ENCODE data around the gene CTDSPL. TPM values are rescaled to one million over a fixed set of nuclear protein-coding genes. Genes with fewer than 3 reads are reported as not detected.
A peak's percentile ranks its signal among the peaks of the same experiment; 100 is the strongest.

The CTDSPL gene
- polyA plus RNA-seq, 1 donor, result 23.3 TPM

GRCh38 chr3:38005076-38006020 is 143.7 kb downstream of the CTDSPL start:
- H3K9me3 ChIP-seq (ENCODE audit: control insufficient read depth, low read depth, low read length), result no peaks in the 10 kb centered on the region
- no peak overlapping the region for H3K4me3 ChIP-seq (ENCODE audit: low read length)
- DNase-seq, result peak in 1 of 2 donors; percentile 45
- H3K27me3 ChIP-seq (ENCODE audit: control insufficient read depth, insufficient read depth, low read length), result no peaks in the 10 kb centered on the region
- peaks cover 29% of the 10 kb centered on the region for H3K4me1 ChIP-seq (ENCODE audit: control insufficient read depth, insufficient read depth, low read length)
- no peak overlapping the region for H3K27ac ChIP-seq (ENCODE audit: low read length)
- WGBS (ENCODE audit: insufficient coverage, low lambda C conversion rate), result no CpG with 5 or more reads among the region's 15 CpGs
- peaks cover 81% of the 10 kb centered on the region for H3K36me3 ChIP-seq (ENCODE audit: control insufficient read depth, insufficient read depth, low read length)

GRCh38 chr3:38006031-38006430 is 144.4 kb downstream of the CTDSPL start:
- no peaks in the 10 kb centered on the region for H3K9me3 ChIP-seq (ENCODE audit: control insufficient read depth, low read depth, low read length)
- no peak overlapping the region for H3K27ac ChIP-seq (ENCODE audit: low read length)
- peaks cover 78% of the 10 kb centered on the region for H3K36me3 ChIP-seq (ENCODE audit: control insufficient read depth, insufficient read depth, low read length)
- peaks cover 29% of the 10 kb centered on the region for H3K4me1 ChIP-seq (ENCODE audit: control insufficient read depth, insufficient read depth, low read length)
- no peak overlapping the region for H3K4me3 ChIP-seq (ENCODE audit: low read length)
- H3K27me3 ChIP-seq (ENCODE audit: control insufficient read depth, insufficient read depth, low read length), result no peaks in the 10 kb centered on the region
- WGBS (ENCODE audit: insufficient coverage, low lambda C conversion rate), result no CpG with 5 or more reads among the region's 5 CpGs
- DNase-seq, result no peak

DNA sequence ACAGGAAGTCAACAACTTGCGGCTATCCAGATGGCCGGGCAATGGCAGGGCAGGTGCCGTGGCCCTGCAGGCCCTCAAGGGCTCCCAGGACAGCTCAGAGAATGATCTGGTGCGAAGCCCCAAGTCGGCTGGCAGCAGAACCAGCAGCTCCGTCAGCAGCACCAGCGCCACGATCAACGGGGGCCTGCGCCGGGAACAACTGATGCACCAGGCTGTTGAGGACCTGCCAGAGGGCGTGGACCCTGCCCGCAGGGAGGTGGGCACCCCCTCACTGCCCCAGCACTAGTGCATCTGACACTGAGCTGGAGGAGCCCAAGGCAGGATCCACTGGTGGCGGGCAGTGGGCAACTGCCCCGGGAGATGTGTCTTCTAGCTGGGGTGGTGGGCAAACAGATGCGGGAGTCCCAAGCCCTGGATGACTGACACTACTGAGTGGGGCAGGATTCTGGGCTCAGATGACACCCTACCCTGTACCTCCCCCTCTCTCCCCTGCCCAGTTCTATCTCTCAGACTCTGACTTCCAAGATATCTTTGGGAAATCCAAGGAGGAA is 144.8 kb downstream of the CTDSPL start:
- WGBS (ENCODE audit: insufficient coverage, low lambda C conversion rate), result no CpG with 5 or more reads among the region's 16 CpGs
- H3K4me3 ChIP-seq (ENCODE audit: low read length), result no peak overlapping the region
- DNase-seq, result no peak
- no peaks in the 10 kb centered on the region for H3K27me3 ChIP-seq (ENCODE audit: control insufficient read depth, insufficient read depth, low read length)
- no peak overlapping the region for H3K27ac ChIP-seq (ENCODE audit: low read length)
- peaks cover 78% of the 10 kb centered on the region for H3K36me3 ChIP-seq (ENCODE audit: control insufficient read depth, insufficient read depth, low read length)
- H3K9me3 ChIP-seq (ENCODE audit: control insufficient read depth, low read depth, low read length), result no peaks in the 10 kb centered on the region
- peaks cover 29% of the 10 kb centered on the region for H3K4me1 ChIP-seq (ENCODE audit: control insufficient read depth, insufficient read depth, low read length)

- no peak overlapping the region for H3K4me3 ChIP-seq (ENCODE audit: low read length)
- WGBS (ENCODE audit: insufficient coverage, low lambda C conversion rate), result no CpG with 5 or more reads among the region's 7 CpGs
Observed at GRCh38 chr3:38007754-38008090, 146.0 kb downstream of the CTDSPL start.

DNA sequence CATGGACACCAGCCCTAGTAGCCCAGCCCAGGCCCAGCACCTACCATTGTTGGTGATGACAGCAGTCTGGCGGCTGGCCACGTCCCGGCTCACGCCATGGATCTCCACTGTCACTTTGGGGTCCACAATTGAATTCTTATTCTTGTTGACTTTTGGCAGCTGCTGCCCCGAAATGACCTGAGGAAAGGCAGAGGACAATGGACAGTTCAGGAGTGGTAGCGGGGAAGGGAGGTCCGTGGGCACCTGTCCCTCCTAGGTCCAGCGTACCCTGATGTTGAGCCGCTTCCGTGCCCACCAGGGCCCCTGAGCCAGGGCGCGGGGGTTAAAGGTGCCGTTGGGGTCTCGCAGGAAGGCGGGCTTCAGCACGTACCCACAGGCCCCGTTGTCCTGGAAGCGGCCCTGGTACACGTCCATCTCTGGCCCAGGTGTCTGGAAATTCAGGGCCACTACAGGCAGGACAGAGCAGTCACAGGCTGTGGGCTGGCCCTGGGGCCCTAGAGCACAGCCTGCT is 146.6 kb downstream of the CTDSPL start:
- H3K27me3 ChIP-seq (ENCODE audit: control insufficient read depth, insufficient read depth, low read length), result no peaks in the 10 kb centered on the region
- H3K4me3 ChIP-seq (ENCODE audit: low read length), result no peak overlapping the region
- DNase-seq, result no peak
- peaks cover 61% of the 10 kb centered on the region for H3K36me3 ChIP-seq (ENCODE audit: control insufficient read depth, insufficient read depth, low read length)
- no peak overlapping the region for H3K27ac ChIP-seq (ENCODE audit: low read length)
- H3K9me3 ChIP-seq (ENCODE audit: control insufficient read depth, low read depth, low read length), result no peaks in the 10 kb centered on the region
- WGBS (ENCODE audit: insufficient coverage, low lambda C conversion rate), result no CpG with 5 or more reads among the region's 19 CpGs
- peaks cover 17% of the 10 kb centered on the region for H3K4me1 ChIP-seq (ENCODE audit: control insufficient read depth, insufficient read depth, low read length)

More at GRCh38 chr3:38007754-38008090, 146.0 kb downstream of the CTDSPL start:
- Histone ChIP-seq H3K27me3 (ENCODE audit: control insufficient read depth, insufficient read depth, low read length) (no peaks in the 10 kb centered on the region), H3K4me1 (ENCODE audit: control insufficient read depth, insufficient read depth, low read length) (peaks cover 22% of the 10 kb centered on the region), H3K9me3 (ENCODE audit: control insufficient read depth, low read depth, low read length) (no peaks in the 10 kb centered on the region), H3K27ac (ENCODE audit: low read length) (no peak overlapping the region), H3K36me3 (ENCODE audit: control insufficient read depth, insufficient read depth, low read length) (peaks cover 67% of the 10 kb centered on the region)
- no peak for DNase-seq

- H3K4me1 ChIP-seq (ENCODE audit: control insufficient read depth, insufficient read depth, low read length), result peaks cover 9% of the 10 kb centered on the region
- no CpG with 5 or more reads among the region's 16 CpGs for WGBS (ENCODE audit: insufficient coverage, low lambda C conversion rate)
- H3K9me3 ChIP-seq (ENCODE audit: control insufficient read depth, low read depth, low read length), result no peaks in the 10 kb centered on the region
- no peak for DNase-seq
- peaks cover 58% of the 10 kb centered on the region for H3K36me3 ChIP-seq (ENCODE audit: control insufficient read depth, insufficient read depth, low read length)
- H3K27ac ChIP-seq (ENCODE audit: low read length), result no peak overlapping the region
- no peak overlapping the region for H3K4me3 ChIP-seq (ENCODE audit: low read length)
- H3K27me3 ChIP-seq (ENCODE audit: control insufficient read depth, insufficient read depth, low read length), result no peaks in the 10 kb centered on the region
Observed at GRCh38 chr3:38008971-38009580, 147.4 kb downstream of the CTDSPL start.

DNA sequence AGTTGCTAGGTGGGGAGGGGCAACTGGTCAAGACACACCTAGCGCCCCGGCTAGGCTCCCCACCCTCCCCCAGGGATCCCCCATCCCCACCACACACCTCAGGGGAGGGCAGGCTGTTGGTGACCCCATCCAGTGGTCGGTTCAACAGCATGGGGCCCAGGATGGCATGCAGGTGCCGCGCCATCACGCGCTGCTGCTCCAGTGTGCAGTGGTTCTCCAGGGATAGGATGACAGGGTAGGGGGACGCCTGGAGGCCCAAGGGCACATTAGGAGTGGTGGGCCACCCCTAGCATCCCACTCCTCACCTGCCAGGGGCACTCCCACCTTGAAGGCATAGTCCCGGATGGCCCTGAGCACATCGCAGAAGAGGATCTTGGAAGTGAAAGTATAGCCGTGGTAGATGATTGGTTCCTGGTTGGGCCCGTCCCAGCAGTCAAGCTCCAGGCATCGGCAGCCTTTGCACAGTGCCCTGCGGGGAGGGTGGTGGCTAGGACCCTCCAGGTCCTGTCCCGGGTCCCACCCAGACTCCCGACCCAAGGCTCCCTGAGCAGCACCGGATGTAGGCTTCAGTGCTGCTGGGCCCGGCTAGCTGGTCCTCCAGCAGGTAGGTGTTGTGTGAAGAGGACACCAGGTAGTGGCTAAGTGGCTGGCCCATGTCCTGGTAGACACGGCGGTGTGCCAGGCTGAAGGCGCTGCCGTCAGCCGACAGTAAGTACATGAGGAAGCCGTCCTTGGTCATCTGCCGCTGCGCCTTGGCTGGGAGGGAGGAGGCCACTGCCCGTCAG is 148.3 kb downstream of the CTDSPL start:
- H3K27me3 ChIP-seq (ENCODE audit: control insufficient read depth, insufficient read depth, low read length), result no peaks in the 10 kb centered on the region
- no peak for DNase-seq
- no peak overlapping the region for H3K27ac ChIP-seq (ENCODE audit: low read length)
- no peaks in the 10 kb centered on the region for H3K9me3 ChIP-seq (ENCODE audit: control insufficient read depth, low read depth, low read length)
- H3K36me3 ChIP-seq (ENCODE audit: control insufficient read depth, insufficient read depth, low read length), result peaks cover 58% of the 10 kb centered on the region
- H3K4me3 ChIP-seq (ENCODE audit: low read length), result no peak overlapping the region
- no peaks in the 10 kb centered on the region for H3K4me1 ChIP-seq (ENCODE audit: control insufficient read depth, insufficient read depth, low read length)
- no CpG with 5 or more reads among the region's 27 CpGs for WGBS (ENCODE audit: insufficient coverage, low lambda C conversion rate)

- Histone ChIP-seq H3K27me3 (ENCODE audit: control insufficient read depth, insufficient read depth, low read length) (no peaks in the 10 kb centered on the region), H3K9me3 (ENCODE audit: control insufficient read depth, low read depth, low read length) (no peaks in the 10 kb centered on the region), H3K36me3 (ENCODE audit: control insufficient read depth, insufficient read depth, low read length) (peaks cover 57% of the 10 kb centered on the region), H3K4me3 (ENCODE audit: low read length) (no peak overlapping the region), H3K27ac (ENCODE audit: low read length) (no peak overlapping the region), H3K4me1 (ENCODE audit: control insufficient read depth, insufficient read depth, low read length) (peaks cover 5% of the 10 kb centered on the region)
- no peak for DNase-seq
- no CpG with 5 or more reads among the region's 21 CpGs for WGBS (ENCODE audit: insufficient coverage, low lambda C conversion rate)
Observed at GRCh38 chr3:38011111-38011510, 149.4 kb downstream of the CTDSPL start.

DNA sequence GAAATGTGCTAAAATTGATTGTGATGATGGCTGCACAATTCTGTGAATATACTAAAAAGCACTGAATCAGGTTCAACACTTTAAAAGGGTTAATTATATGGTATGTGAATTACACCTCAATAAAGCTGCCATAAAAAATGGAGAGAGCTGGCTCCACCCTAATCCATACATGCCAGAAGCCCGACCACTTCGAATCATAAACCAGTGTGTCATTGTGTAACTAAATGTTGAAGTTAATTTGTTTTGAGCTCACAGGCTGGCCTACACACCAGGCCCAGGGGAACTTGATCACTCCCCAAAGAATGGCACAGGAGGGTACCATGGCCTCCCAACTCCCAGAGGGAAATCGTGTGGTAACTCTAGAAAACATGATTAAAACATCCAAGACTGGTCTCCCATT is 153.8 kb downstream of the CTDSPL start:
- Histone ChIP-seq H3K36me3 (ENCODE audit: control insufficient read depth, insufficient read depth, low read length) (peaks cover 55% of the 10 kb centered on the region), H3K27ac (ENCODE audit: low read length) (peak overlapping the region; percentile 61)
- DNase-seq, result no peak

DNA sequence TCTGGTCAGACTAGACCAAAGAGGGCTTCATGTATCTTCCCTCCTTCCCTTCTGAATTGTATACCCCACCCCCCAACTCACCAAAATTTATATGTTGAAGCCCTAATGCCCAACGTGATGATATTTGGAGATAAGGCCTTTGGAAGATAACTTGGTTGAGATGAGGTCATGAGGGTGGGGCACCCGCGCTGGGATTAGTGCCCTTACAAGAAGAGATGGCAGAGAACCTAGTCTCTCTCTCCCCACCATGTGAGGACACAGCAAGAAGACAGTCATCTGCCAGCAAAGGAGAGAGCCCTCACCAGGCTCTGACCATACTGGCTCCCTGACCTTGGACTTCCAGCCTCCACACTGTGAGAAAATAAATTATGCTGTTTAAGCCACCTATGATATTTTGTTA is 154.3 kb downstream of the CTDSPL start:
- peak overlapping the region; percentile 61 for H3K27ac ChIP-seq (ENCODE audit: low read length)
- WGBS (ENCODE audit: insufficient coverage, low lambda C conversion rate), result no CpG with 5 or more reads among the region's 3 CpGs
- H3K36me3 ChIP-seq (ENCODE audit: control insufficient read depth, insufficient read depth, low read length), result peaks cover 52% of the 10 kb centered on the region

More for the DNA sequence above, 153.8 kb downstream of the CTDSPL start:
- no peaks in the 10 kb centered on the region for H3K27me3 ChIP-seq (ENCODE audit: control insufficient read depth, insufficient read depth, low read length)
- WGBS (ENCODE audit: insufficient coverage, low lambda C conversion rate), result no CpG with 5 or more reads among the region's 3 CpGs
- no peak overlapping the region for H3K4me3 ChIP-seq (ENCODE audit: low read length)
- peaks cover 17% of the 10 kb centered on the region for H3K4me1 ChIP-seq (ENCODE audit: control insufficient read depth, insufficient read depth, low read length)
- no peaks in the 10 kb centered on the region for H3K9me3 ChIP-seq (ENCODE audit: control insufficient read depth, low read depth, low read length)

More for the DNA sequence above, 154.3 kb downstream of the CTDSPL start:
- no peaks in the 10 kb centered on the region for H3K27me3 ChIP-seq (ENCODE audit: control insufficient read depth, insufficient read depth, low read length)
- no peak overlapping the region for H3K4me3 ChIP-seq (ENCODE audit: low read length)
- H3K9me3 ChIP-seq (ENCODE audit: control insufficient read depth, low read depth, low read length), result no peaks in the 10 kb centered on the region
- H3K4me1 ChIP-seq (ENCODE audit: control insufficient read depth, insufficient read depth, low read length), result peaks cover 17% of the 10 kb centered on the region
- no peak for DNase-seq

Measured in large intestine (tissue), 3 donors.